GM18499 (cell line): ENCODE measurements around the gene ACTG2.
"Not testable (repeated sequence)": the region's sequence is repeated elsewhere in the genome, so short reads cannot be mapped to it uniquely, and the experiment has no call there.

Source experiments
- ATAC-seq: cut with Tn5 transposase; IDR thresholded peaks from one replicate; pipeline ENCODE4 v1.9.1; 2021; ENCODE audit warnings: moderate number of reproducible peaks; ENCODE audit not compliant: insufficient read depth, unreplicated experiment

The ACTG2 gene

DNA sequence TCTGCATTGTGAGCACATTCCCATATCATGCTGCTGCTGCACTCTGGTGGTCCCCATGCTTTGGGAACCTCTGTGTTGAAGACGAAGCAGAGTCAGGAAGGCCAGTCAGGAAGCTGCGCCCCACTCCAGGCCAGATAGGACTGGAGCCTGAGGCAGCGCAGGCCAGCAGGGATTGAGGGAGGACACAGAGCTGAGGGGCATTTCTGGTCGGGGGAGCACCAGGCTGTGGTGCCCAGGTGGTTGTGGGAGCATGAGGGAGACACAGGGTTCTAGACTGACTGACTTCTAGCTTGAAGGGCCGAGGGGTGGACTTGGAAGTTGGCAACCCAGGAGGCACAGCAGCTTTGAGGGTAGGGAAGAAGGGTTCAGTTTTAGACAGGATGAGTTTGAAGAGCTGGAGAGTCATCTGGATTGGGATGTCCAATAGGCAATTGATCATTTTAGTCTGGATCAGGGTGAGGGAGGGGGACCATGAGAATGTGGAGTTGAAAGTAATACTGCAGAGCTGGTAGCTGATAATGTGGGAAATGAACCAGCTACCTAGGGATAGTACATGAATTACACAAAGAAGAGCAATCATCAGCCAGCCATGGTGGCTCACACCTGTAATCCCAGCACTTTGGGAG is 1.4 kb upstream of the ACTG2 start:
- no peak for ATAC-seq

- no peak for ATAC-seq
These were observed 1.1 kb downstream of the ACTG2 start for GRCh38 chr2:73893764-73894474.

GRCh38 chr2:73894475-73894850 is 1.7 kb downstream of the ACTG2 start:
- ATAC-seq: no peak

GRCh38 chr2:73894877-73895276 is 2.1 kb downstream of the ACTG2 start:
- ATAC-seq: no peak

DNA sequence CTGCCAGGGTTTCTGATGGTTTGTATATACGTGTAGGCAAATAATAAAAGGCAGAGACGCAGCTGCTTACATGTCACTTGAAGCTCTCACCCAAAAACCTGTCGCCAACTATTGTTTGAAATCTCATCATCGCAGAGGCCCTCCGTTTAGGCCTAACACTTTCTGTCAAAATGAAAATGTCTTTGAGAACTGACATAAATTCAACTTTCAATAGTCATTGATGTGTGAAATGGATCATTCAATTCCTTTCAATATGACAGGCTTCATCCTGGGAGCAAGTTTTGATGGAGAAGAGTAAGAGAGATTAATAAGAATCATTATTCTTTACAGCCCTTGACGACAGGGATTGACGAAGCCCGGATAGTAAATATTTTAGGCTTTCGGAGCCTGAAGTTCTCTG is 2.7 kb downstream of the ACTG2 start:
- no peak for ATAC-seq

DNA sequence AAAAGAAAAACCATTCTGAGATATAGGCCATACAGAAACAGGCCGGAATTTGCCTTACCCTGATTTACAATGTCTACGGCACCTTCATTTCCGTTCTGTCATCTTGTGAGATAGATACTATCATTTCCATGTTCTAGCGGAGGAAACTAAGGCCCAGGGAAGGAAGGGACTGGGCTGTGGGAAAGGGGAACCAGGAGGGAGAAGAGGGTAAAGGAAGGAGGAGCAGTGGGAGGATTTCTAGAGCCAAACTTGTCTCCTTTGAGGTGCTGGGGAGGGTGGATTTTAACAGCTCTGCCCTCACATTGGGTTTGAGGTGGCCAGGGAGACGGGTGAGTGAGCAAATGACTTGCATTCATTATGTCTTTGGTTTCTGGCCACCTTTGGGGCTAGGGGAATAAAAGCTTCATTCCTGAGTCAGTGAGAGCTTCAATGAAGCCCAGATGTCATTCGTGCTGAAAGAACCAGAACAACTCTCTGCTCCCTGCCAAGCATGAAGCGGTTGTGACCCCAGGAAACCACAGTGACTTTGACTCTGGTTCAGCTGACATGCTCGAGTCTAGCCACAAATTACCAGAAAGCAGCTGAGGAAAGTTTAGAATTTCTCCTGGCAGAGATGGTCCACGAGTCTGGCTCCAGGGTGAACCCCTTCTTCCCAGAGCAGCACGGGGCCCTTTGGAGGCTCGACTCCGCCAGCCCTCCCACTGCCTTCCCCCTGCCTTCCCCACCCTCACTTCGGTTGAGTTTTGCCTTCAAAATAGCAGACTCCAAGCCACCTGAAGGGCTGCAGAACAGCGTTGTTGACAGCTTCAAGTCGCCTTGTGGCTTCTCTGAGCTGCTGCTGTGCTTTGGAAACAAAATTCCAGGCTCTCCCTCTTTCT is 3.8 kb downstream of the ACTG2 start:
- no peak for ATAC-seq

DNA sequence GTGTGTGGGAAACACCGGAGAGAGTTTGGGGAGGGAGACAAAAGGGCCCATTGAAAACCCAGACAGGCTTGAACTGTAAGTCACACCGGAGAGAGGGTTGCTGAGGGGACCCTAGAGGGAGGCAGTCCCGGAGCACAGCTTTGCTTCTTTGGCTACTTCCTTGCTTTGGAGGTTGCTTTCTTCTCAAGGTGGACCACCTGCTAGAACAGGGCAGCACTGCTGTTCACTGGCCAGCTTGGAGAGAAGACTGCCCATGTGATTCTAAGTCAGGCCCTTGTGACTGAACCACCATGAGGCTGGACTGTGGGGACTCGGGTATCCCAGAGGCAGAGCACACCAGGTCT is 4.4 kb downstream of the ACTG2 start:
- no peak for ATAC-seq

DNA sequence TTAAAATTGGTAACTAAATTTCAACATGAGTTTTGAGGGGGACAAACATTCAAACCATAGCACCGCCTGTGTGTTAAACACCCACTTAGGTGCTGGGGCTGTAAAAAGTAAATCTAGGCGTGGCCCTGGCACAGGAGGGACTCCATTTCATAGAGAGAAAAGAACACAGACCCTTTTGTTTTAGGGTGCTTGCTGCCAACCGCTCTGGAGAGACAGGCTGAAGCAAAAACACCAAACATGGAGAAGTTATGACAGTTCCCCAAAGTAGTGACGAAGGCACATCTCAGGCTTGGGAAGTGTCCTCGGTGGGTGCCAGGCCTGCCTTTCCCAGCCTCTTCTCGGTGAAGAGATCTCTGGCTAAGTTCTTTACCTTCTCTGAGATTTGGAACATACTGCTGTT is 5.1 kb downstream of the ACTG2 start:
- no peak for ATAC-seq

DNA sequence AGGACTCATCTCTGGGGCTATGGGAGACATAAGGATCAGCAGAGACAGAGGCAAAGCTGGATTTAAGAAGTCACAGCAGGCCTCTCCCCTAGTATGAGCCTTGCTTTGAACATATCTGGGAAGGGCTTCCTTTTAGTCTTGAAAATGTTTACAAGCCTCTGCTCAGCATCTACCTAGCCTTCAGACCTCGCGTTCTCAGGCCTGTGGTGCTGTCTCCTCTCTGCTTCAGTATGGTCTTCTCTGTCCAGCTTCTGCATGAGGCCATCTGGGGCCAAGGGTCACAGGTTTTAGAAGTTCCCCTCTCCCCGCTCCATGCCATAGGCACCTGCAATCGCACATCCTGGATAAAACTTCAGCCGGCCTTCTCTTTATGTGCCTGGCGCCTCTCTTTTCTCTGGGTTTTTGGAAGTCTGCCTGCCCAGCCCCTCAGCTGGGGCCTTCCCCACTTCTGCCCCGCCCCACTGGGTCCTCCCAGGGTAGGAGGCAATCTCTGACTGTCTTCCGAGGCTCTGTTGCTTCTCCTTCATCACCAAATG is 7.1 kb downstream of the ACTG2 start:
- ATAC-seq: no peak

GRCh38 chr2:73901143-73901542 is 8.3 kb downstream of the ACTG2 start:
- ATAC-seq: no peak

DNA sequence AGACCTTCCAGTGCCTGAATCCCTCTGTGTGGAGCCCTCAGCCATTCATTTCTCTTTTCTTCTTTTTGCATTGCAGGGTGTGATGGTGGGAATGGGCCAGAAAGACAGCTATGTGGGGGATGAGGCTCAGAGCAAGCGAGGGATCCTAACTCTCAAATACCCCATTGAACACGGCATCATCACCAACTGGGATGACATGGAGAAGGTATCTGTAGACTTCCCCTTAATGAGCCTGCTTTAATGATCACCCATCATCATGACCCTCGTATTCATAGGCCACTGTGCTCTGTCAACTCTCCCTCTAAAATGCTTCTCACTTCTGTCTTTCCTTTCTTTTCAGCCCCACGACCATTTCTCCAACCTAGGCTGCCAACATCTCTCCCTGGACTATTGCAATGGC is 9.5 kb downstream of the ACTG2 start:
- no peak for ATAC-seq

DNA sequence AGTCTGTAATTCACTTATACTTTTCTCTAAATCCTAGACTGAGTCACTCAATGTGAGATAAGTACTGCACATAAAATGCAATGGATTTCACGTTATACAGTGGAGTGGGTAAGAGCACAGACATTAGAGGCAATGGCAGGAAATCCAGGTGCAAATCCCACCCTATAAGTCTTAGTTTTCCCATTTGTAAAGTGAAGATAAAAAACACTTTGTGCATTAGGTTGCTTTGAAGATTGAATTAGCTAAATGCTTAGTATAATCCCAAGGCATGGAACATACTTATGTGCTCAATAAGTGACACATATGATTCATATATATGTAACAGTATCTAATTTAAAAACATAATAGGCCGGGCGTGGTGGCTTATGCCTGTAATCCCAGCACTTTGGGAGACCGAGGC is 10.5 kb downstream of the ACTG2 start:
- ATAC-seq: no peak

- ATAC-seq: not testable (repeated sequence)
These were observed 11.3 kb downstream of the ACTG2 start for GRCh38 chr2:73903949-73904613.

DNA sequence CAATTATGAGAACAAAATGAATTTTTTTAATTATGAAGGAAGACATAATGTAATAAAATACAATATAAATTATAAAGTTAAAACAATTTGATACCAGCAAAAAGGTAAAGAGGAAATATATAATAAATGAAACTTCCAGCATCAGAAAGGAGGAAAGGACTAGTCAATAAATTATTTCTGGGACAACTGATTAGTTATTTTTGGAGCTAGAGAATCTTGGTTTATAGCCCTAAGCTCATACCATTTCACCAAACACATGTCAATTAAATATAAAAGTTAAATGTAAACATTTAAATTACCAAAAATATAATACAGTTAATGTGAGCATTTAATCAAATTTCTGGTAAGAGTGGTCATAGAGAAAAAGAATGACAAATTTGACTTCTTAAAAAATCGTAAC is 12.1 kb downstream of the ACTG2 start:
- no peak for ATAC-seq

- no peak for ATAC-seq
These were observed 14.2 kb downstream of the ACTG2 start for GRCh38 chr2:73906847-73907505.

- ATAC-seq: no peak
These were observed 15.1 kb downstream of the ACTG2 start for GRCh38 chr2:73907840-73908452.

DNA sequence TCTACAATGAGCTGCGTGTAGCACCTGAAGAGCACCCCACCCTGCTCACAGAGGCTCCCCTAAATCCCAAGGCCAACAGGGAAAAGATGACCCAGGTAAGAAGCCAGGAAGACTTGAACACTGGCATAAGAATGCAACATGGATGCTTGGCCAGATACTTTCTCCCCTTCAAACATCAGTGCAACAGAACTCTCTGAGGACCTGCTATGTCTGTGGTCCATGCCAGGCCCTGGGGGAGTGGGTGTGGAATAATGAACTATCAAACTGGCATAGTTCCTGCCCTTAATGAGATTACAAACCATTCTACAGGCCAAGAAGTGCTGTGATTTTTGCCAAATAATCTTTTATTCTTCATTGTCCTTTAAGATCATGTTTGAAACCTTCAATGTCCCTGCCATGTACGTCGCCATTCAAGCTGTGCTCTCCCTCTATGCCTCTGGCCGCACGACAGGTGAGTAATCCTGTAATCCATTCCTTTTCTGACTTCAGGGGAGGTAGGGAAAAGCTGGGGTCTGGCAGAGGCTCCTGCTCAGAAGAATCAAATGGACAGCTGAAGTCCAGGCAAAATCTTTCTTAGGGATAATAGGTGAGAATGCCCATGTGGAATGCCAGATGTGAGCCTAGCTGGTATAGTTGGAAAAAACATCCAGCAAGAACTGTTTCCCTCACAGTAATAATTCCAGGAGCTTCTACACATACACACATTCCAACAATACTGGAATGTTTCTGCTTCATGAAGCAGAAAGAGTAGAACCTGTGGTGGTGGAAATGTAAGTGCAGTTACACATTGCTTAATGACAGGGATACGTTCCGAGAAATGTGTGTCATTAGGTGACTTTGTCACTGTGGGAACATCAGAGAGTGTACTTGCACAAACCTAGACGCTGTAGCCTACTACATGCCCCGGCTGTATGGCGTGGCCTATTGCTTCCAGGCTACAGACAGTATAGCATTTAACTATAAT is 16.2 kb downstream of the ACTG2 start:
- no peak for ATAC-seq

- ATAC-seq: no peak
These were observed 18.2 kb downstream of the ACTG2 start for GRCh38 chr2:73910873-73911547.
